ENCODE data around the gene HINT1.
"Not testable (repeated sequence)": the region's sequence is repeated elsewhere in the genome, so short reads cannot be mapped to it uniquely, and the experiment has no call there.

The HINT1 gene

GRCh38 chr5:131165119-131165727, at the start of gene HINT1:
Gene HINT1, minus strand, starts transcription at chr5:131165256. Its CDS starts 51 bp downstream, at chr5:131165205.
- DNase-seq (ENCODE audit: low read depth in 2 of 2), result peak; percentile 85 to 86

GRCh38 chr5:131214609-131215227, 49.7 kb upstream of the HINT1 start:
- DNase-seq (ENCODE audit: low read depth in 2 of 2), result no peak

GRCh38 chr5:131212471-131213021, 47.5 kb upstream of the HINT1 start:
- no peak for DNase-seq (ENCODE audit: low read depth in 2 of 2)

- no peak for DNase-seq (ENCODE audit: low read depth in 2 of 2)
Observed at GRCh38 chr5:131211669-131212068, 46.6 kb upstream of the HINT1 start.

- no peak for DNase-seq (ENCODE audit: low read depth in 2 of 2)
Observed at GRCh38 chr5:131210151-131210510, 45.1 kb upstream of the HINT1 start.

GRCh38 chr5:131209506-131210150, 44.6 kb upstream of the HINT1 start:
- DNase-seq (ENCODE audit: low read depth in 2 of 2), result peak; percentile 15 to 21

- no peak for DNase-seq (ENCODE audit: low read depth in 2 of 2)
Observed at GRCh38 chr5:131209175-131209505, 44.1 kb upstream of the HINT1 start.

- no peak for DNase-seq (ENCODE audit: low read depth in 2 of 2)
Observed at GRCh38 chr5:131206772-131207171, 41.7 kb upstream of the HINT1 start.

GRCh38 chr5:131206061-131206460, 41.0 kb upstream of the HINT1 start:
- DNase-seq (ENCODE audit: low read depth in 2 of 2), result no peak

- DNase-seq (ENCODE audit: low read depth in 2 of 2), result no peak
Observed at GRCh38 chr5:131204964-131205363, 39.9 kb upstream of the HINT1 start.

GRCh38 chr5:131200560-131200959, 35.5 kb upstream of the HINT1 start:
- no peak for DNase-seq (ENCODE audit: low read depth in 2 of 2)

GRCh38 chr5:131198625-131199024, 33.6 kb upstream of the HINT1 start:
- no peak for DNase-seq (ENCODE audit: low read depth in 2 of 2)

- DNase-seq (ENCODE audit: low read depth in 2 of 2), result no peak
Observed at GRCh38 chr5:131196331-131196730, 31.3 kb upstream of the HINT1 start.

- no peak for DNase-seq (ENCODE audit: low read depth in 2 of 2)
Observed at GRCh38 chr5:131195696-131196095, 30.6 kb upstream of the HINT1 start.

- no peak for DNase-seq (ENCODE audit: low read depth in 2 of 2)
Observed at GRCh38 chr5:131194725-131195124, 29.7 kb upstream of the HINT1 start.

GRCh38 chr5:131193897-131194296, 28.8 kb upstream of the HINT1 start:
- not testable (repeated sequence) for DNase-seq (ENCODE audit: low read depth in 2 of 2)

- no peak for DNase-seq (ENCODE audit: low read depth in 2 of 2)
Observed at GRCh38 chr5:131193106-131193505, 28.1 kb upstream of the HINT1 start.

GRCh38 chr5:131186561-131187256, 21.7 kb upstream of the HINT1 start:
- DNase-seq (ENCODE audit: low read depth in 2 of 2), result no peak

- DNase-seq (ENCODE audit: low read depth in 2 of 2), result no peak
Observed at GRCh38 chr5:131185523-131186104, 20.6 kb upstream of the HINT1 start.

GRCh38 chr5:131182839-131183238, 17.8 kb upstream of the HINT1 start:
- DNase-seq (ENCODE audit: low read depth in 2 of 2), result no peak

GRCh38 chr5:131180407-131180806, 15.4 kb upstream of the HINT1 start:
- no peak for DNase-seq (ENCODE audit: low read depth in 2 of 2)

- no peak for DNase-seq (ENCODE audit: low read depth in 2 of 2)
Observed at GRCh38 chr5:131171276-131171810, 6.3 kb upstream of the HINT1 start.

Measured in activated CD8-positive, alpha-beta memory T cell treated with anti-CD3 and anti-CD28 coated beads for 4 hours (primary cell).